ENCODE data around the gene FERMT1. TPM values are rescaled to one million over a fixed set of nuclear protein-coding genes. Genes with fewer than 3 reads are reported as not detected.

Gene FERMT1
- total RNA-seq, 1 experiment from 2014 or later = 30.1 TPM

- CTCF ChIA-PET = no interaction called here
Measured at GRCh38 chr20:6091661-6092060, 31.2 kb downstream of the FERMT1 start.

GRCh38 chr20:6086868-6087267, 36.0 kb downstream of the FERMT1 start:
- H3K9me3 ChIP-seq = no peaks in the 10 kb centered on the region
- ChIA-PET POLR2A (no interaction called here), CTCF (no interaction called here)
- DNase-seq = no peak
- Mint-ChIP-seq H3K36me3 (ENCODE audit: insufficient read depth, unreplicated experiment) (peaks cover 68% of the 10 kb centered on the region), H3K27me3 (ENCODE audit: insufficient read depth, unreplicated experiment) (no peaks in the 10 kb centered on the region), H3K4me1 (ENCODE audit: low read depth, unreplicated experiment) (no peaks in the 10 kb centered on the region), H3K9me3 (ENCODE audit: unreplicated experiment) (no peaks in the 10 kb centered on the region), H3K4me3 (ENCODE audit: unreplicated experiment) (no peak overlapping the region), H3K27ac (ENCODE audit: unreplicated experiment) (no peak overlapping the region)
- H3K27me3 ChIP-seq (replicated peaks; ENCODE audit: control insufficient read depth, insufficient read depth, low read length) = no peaks in the 10 kb centered on the region
- no peaks in the 10 kb centered on the region for H3K4me1 ChIP-seq
- TF ChIP-seq CTCF (IDR thresholded peaks at IDR 0.05; ENCODE audit: insufficient read depth in 1 of 2, low read depth in 1 of 2, low read length in 1 of 2, severe bottlenecking in 1 of 2, unreplicated experiment in 1 of 2) = no peak
- no TSS peak for BruUV-seq (replicated peaks)
- intact Hi-C loops (cut with micrococcal nuclease; ENCODE audit: unreplicated experiment) = no loop called here
- no peak overlapping the region for H3K4me3 ChIP-seq (ENCODE audit: low read depth, low read length)
- H3K36me3 ChIP-seq (ENCODE audit: control insufficient read depth, insufficient read depth, low read length) = peaks cover 2% of the 10 kb centered on the region

More at GRCh38 chr20:6091661-6092060, 31.2 kb downstream of the FERMT1 start:
- intact Hi-C loops (cut with micrococcal nuclease; ENCODE audit: unreplicated experiment) = no loop called here
- Mint-ChIP-seq H3K36me3 (ENCODE audit: insufficient read depth, unreplicated experiment) (peaks cover 43% of the 10 kb centered on the region), H3K27ac (ENCODE audit: unreplicated experiment) (no peak overlapping the region), H3K4me3 (ENCODE audit: unreplicated experiment) (no peak overlapping the region), H3K27me3 (ENCODE audit: insufficient read depth, unreplicated experiment) (no peaks in the 10 kb centered on the region), H3K4me1 (ENCODE audit: low read depth, unreplicated experiment) (no peaks in the 10 kb centered on the region), H3K9me3 (ENCODE audit: unreplicated experiment) (no peaks in the 10 kb centered on the region)
- H3K4me1 ChIP-seq = no peaks in the 10 kb centered on the region
- no peaks in the 10 kb centered on the region for H3K9me3 ChIP-seq
- H3K4me3 ChIP-seq (ENCODE audit: low read depth, low read length) = no peak overlapping the region
- H3K27me3 ChIP-seq (replicated peaks; ENCODE audit: control insufficient read depth, insufficient read depth, low read length) = no peaks in the 10 kb centered on the region
- BruUV-seq (replicated peaks) = no TSS peak
- no peaks in the 10 kb centered on the region; the same call in 1 of the 2 replicates for H3K36me3 ChIP-seq (ENCODE audit: control insufficient read depth, insufficient read depth, low read length)
- TF ChIP-seq CTCF (IDR thresholded peaks at IDR 0.05; ENCODE audit: insufficient read depth in 1 of 2, low read depth in 1 of 2, low read length in 1 of 2, severe bottlenecking in 1 of 2, unreplicated experiment in 1 of 2) = no peak
- POLR2A ChIA-PET = no interaction called here
- DNase-seq = no peak

GRCh38 chr20:6083926-6084325, 38.9 kb downstream of the FERMT1 start:
- CTCF ChIA-PET = interaction anchor here (0.7 kb wide), 2 partner anchors 638 to 728 kb away, joined by 3 to 4 read pairs; no protein-coding TSS in a partner anchor
- intact Hi-C loops (cut with micrococcal nuclease; ENCODE audit: unreplicated experiment) = no loop called here

More at GRCh38 chr20:6083926-6084325, 38.9 kb downstream of the FERMT1 start:
- Histone ChIP-seq H3K36me3 (ENCODE audit: control insufficient read depth, insufficient read depth, low read length) (peaks cover 2% of the 10 kb centered on the region), H3K27me3 (replicated peaks; ENCODE audit: control insufficient read depth, insufficient read depth, low read length) (no peaks in the 10 kb centered on the region), H3K4me3 (ENCODE audit: low read depth, low read length) (no peak overlapping the region), H3K4me1 (no peaks in the 10 kb centered on the region), H3K9me3 (no peaks in the 10 kb centered on the region)
- no peak for DNase-seq
- no peak overlapping the region for H3K4me3 Mint-ChIP-seq (ENCODE audit: unreplicated experiment)
- no peak for TF ChIP-seq CTCF (IDR thresholded peaks at IDR 0.05; ENCODE audit: insufficient read depth in 1 of 2, low read depth in 1 of 2, low read length in 1 of 2, severe bottlenecking in 1 of 2, unreplicated experiment in 1 of 2)
- BruUV-seq (replicated peaks) = no TSS peak
- POLR2A ChIA-PET = no interaction called here
- H3K27ac Mint-ChIP-seq (ENCODE audit: unreplicated experiment) = no peak overlapping the region
- no peaks in the 10 kb centered on the region for H3K4me1 Mint-ChIP-seq (ENCODE audit: low read depth, unreplicated experiment)
- no peaks in the 10 kb centered on the region for H3K27me3 Mint-ChIP-seq (ENCODE audit: insufficient read depth, unreplicated experiment)
- no peaks in the 10 kb centered on the region for H3K9me3 Mint-ChIP-seq (ENCODE audit: unreplicated experiment)
- peaks cover 62% of the 10 kb centered on the region for H3K36me3 Mint-ChIP-seq (ENCODE audit: insufficient read depth, unreplicated experiment)
